Activated CD4-positive, alpha-beta T cell treated with anti-CD3 and anti-CD28 coated beads, Interleukin-2, Interleukin-4, amounts not matched to agents 100 ng/mL and 50 ng/mL, durations not matched to agents 16 hours and 8 hours (primary cell): Measurements from ENCODE around the gene HGS.

ENCODE experiments used
- DNase-seq: peaks from one replicate; pipeline ENCODE4 v3.0.0-alpha.2; 2020; ENCODE audit warnings: low spot score

HGS gene

GRCh38 chr17:81703747-81704654 is 20.2 kb downstream of the HGS start:
- no peak for DNase-seq

- DNase-seq = no peak
Measured at GRCh38 chr17:81705518-81706231, 21.9 kb downstream of the HGS start.

GRCh38 chr17:81706232-81706611 is 22.4 kb downstream of the HGS start:
- DNase-seq = no peak

- no peak for DNase-seq
Measured at GRCh38 chr17:81706757-81707624, 23.2 kb downstream of the HGS start.

- no peak for DNase-seq
Measured at GRCh38 chr17:81707725-81708646, 24.2 kb downstream of the HGS start.

GRCh38 chr17:81708739-81709185 is 25.0 kb downstream of the HGS start:
- no peak for DNase-seq

- no peak for DNase-seq
Measured at GRCh38 chr17:81710514-81711308, 26.9 kb downstream of the HGS start.

- peak; percentile 84 for DNase-seq
Measured at GRCh38 chr17:81711814-81712467, 28.1 kb downstream of the HGS start, which contains the start of gene SLC25A10. TSS of gene SLC25A10 (plus strand) at chr17:81712284. CDS start at chr17:81712427, 143 bp downstream.

- no peak for DNase-seq
Measured at GRCh38 chr17:81712468-81713003, 28.7 kb downstream of the HGS start.

GRCh38 chr17:81713004-81713555 is 29.3 kb downstream of the HGS start:
- DNase-seq = no peak

- DNase-seq = no peak
Measured at GRCh38 chr17:81713556-81714411, 30.0 kb downstream of the HGS start.

GRCh38 chr17:81714412-81715106 is 30.7 kb downstream of the HGS start:
- no peak for DNase-seq

- DNase-seq = no peak
Measured at GRCh38 chr17:81715107-81715871, 31.5 kb downstream of the HGS start.

GRCh38 chr17:81715872-81716673 is 32.3 kb downstream of the HGS start:
- DNase-seq = no peak

GRCh38 chr17:81716674-81716996 is 32.8 kb downstream of the HGS start:
- DNase-seq = no peak
